ENCODE measurements around the gene STARD8. TPM values are rescaled to one million over a fixed set of nuclear protein-coding genes. Genes with fewer than 3 reads are reported as not detected.

Gene STARD8
- total RNA-seq, 4 donors from 2014 or later, result 0.60 to 11.6 (median 3.2) TPM

GRCh38 chrX:68719904-68720614, 72.6 kb downstream of the STARD8 start:
- intact Hi-C loops (cut with DNase I; ENCODE audit: low total_unique reads), result no loop called here

GRCh38 chrX:68720851-68721250, 73.4 kb downstream of the STARD8 start:
- WGBS, 2 donors (ENCODE audit: low coverage in 1 of 2), result 89% methylated on average over 9 of the region's 9 CpGs; no CpG with 5 or more reads in 1 of the 2 donors
- no peaks in the 10 kb centered on the region for H3K36me3 ChIP-seq
- no peak overlapping the region for H3K27ac ChIP-seq
- in situ Hi-C loops (cut with MboI; ENCODE audit: low pct_ligation_motif_present in 1 of 4, low pct_unique_long_range_greater_than_20kb in 1 of 4, low sequenced_read_pairs in 3 of 4) (loop anchor here in 3 of 4 donors (25.0 kb wide), 1 partner anchor 209 kb away; no protein-coding TSS in a partner anchor), intact Hi-C loops (cut with DNase I; ENCODE audit: low total_unique reads) (no loop called here)
- no peaks in the 10 kb centered on the region for H3K9me3 ChIP-seq
- no peak overlapping the region for H3K4me3 ChIP-seq
- H3K27me3 ChIP-seq, result no peaks in the 10 kb centered on the region
- TF ChIP-seq POLR2A (IDR thresholded peaks at IDR 0.05) (no peak), POLR2AphosphoS5 (IDR thresholded peaks at IDR 0.05) (no peak)
- DNase-seq, result no peak
- no peaks in the 10 kb centered on the region for H3K4me1 ChIP-seq

More at GRCh38 chrX:68719904-68720614, 72.6 kb downstream of the STARD8 start:
- WGBS, 2 donors (ENCODE audit: low coverage in 1 of 2), result 91% methylated on average over 11 of the region's 11 CpGs; no CpG with 5 or more reads in 1 of the 2 donors
- TF ChIP-seq CTCF (IDR thresholded peaks at IDR 0.05) (no peak), POLR2AphosphoS5 (IDR thresholded peaks at IDR 0.05) (no peak), POLR2A (IDR thresholded peaks at IDR 0.05) (no peak), EP300 (IDR thresholded peaks at IDR 0.05; ENCODE audit: low read depth) (no peak)
- Histone ChIP-seq H3K4me3 (no peak overlapping the region), H3K4me1 (no peaks in the 10 kb centered on the region), H3K27ac (no peak overlapping the region), H3K9me3 (no peaks in the 10 kb centered on the region), H3K36me3 (no peaks in the 10 kb centered on the region), H3K27me3 (no peaks in the 10 kb centered on the region)
- in situ Hi-C loops (cut with MboI; ENCODE audit: low pct_ligation_motif_present in 1 of 4, low pct_unique_long_range_greater_than_20kb in 1 of 4, low sequenced_read_pairs in 3 of 4), result loop anchor here in 3 of 4 donors (25.0 kb wide), 1 partner anchor 208 kb away; no protein-coding TSS in a partner anchor
- no peak for DNase-seq

GRCh38 chrX:68721546-68721945, 74.1 kb downstream of the STARD8 start:
- H3K27ac ChIP-seq, result no peak overlapping the region
- no peaks in the 10 kb centered on the region for H3K36me3 ChIP-seq
- H3K27me3 ChIP-seq, result no peaks in the 10 kb centered on the region
- no peaks in the 10 kb centered on the region for H3K4me1 ChIP-seq
- intact Hi-C loops (cut with DNase I; ENCODE audit: low total_unique reads), result no loop called here
- no peaks in the 10 kb centered on the region for H3K9me3 ChIP-seq
- in situ Hi-C loops (cut with MboI; ENCODE audit: low pct_ligation_motif_present in 1 of 4, low pct_unique_long_range_greater_than_20kb in 1 of 4, low sequenced_read_pairs in 3 of 4), result loop anchor here in 3 of 4 donors (25.0 kb wide), 1 partner anchor 209 kb away; no protein-coding TSS in a partner anchor
- TF ChIP-seq CTCF (IDR thresholded peaks at IDR 0.05) (no peak), POLR2A (IDR thresholded peaks at IDR 0.05) (no peak), POLR2AphosphoS5 (IDR thresholded peaks at IDR 0.05) (no peak), EP300 (IDR thresholded peaks at IDR 0.05; ENCODE audit: low read depth) (no peak)
- WGBS, 2 donors (ENCODE audit: low coverage in 1 of 2), result 80% methylated on average over 6 of the region's 7 CpGs; no CpG with 5 or more reads in 1 of the 2 donors
- H3K4me3 ChIP-seq, result no peak overlapping the region
- DNase-seq, result no peak

- H3K36me3 ChIP-seq, result no peaks in the 10 kb centered on the region
- no peaks in the 10 kb centered on the region for H3K27me3 ChIP-seq
- H3K4me1 ChIP-seq, result no peaks in the 10 kb centered on the region
- WGBS, 2 donors (ENCODE audit: low coverage in 1 of 2), result 77% methylated on average over 16 of the region's 16 CpGs; no CpG with 5 or more reads in 1 of the 2 donors
- H3K27ac ChIP-seq, result no peak overlapping the region
- no peak for TF ChIP-seq POLR2A (IDR thresholded peaks at IDR 0.05)
- TF ChIP-seq EP300 (IDR thresholded peaks at IDR 0.05; ENCODE audit: low read depth), result no peak
- no peak for TF ChIP-seq CTCF (IDR thresholded peaks at IDR 0.05)
- no peak for TF ChIP-seq POLR2AphosphoS5 (IDR thresholded peaks at IDR 0.05)
- no peak for DNase-seq
- H3K9me3 ChIP-seq, result no peaks in the 10 kb centered on the region
- intact Hi-C loops (cut with DNase I; ENCODE audit: low total_unique reads) (no loop called here), in situ Hi-C loops (cut with MboI; ENCODE audit: low pct_ligation_motif_present in 1 of 4, low pct_unique_long_range_greater_than_20kb in 1 of 4, low sequenced_read_pairs in 3 of 4) (loop anchor here in 3 of 4 donors (25.0 kb wide), 1 partner anchor 210 kb away; no protein-coding TSS in a partner anchor)
- H3K4me3 ChIP-seq, result no peak overlapping the region
Observed at GRCh38 chrX:68721991-68722860, 74.8 kb downstream of the STARD8 start.
